ENCODE measurements around the gene COL4A6. TPM values are rescaled to one million over a fixed set of nuclear protein-coding genes. Genes with fewer than 3 reads are reported as not detected.
"Not testable (repeated sequence)": the region's sequence is repeated elsewhere in the genome, so short reads cannot be mapped to it uniquely, and the experiment has no call there.

The COL4A6 gene
- total RNA-seq, 1 donor from 2014 or later, result 10.3 TPM

DNA sequence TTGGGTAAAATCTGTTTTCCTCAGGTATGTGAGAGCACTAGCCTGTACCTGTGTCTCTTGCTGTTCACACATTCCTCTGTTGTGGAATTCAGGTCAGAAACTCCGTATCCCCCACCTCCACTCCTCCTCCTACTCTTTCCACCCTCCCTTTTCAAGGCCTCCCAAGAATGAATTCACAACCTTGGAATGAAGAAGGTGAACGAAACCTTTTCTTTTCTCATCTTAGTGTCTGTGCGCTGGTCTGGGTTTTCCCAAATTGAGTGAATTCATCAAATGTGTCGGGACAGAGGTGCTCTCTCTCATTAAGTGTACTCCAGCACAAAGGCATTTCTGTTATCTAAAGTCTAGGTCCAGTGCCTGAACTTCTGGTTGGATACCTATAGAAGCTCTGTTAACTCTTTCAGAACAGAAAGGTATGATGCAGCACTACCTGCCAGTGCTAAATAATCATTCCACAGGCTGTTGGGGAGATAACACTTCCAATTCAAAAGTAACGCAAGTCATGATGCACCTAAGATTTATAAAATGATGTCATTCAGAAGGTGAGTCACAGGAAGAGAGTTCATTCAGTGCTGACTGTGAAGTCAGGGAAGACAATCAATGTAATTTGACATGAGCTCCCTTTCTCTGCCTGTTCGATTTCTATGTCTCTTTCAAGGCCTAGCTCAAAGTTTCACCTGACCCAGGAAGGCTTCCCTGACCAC is 41.9 kb downstream of the COL4A6 start:
- no peaks in the 10 kb centered on the region for H3K4me1 ChIP-seq
- no peaks in the 10 kb centered on the region for H3K9me3 ChIP-seq
- H3K27ac ChIP-seq, result no peak overlapping the region
- no peaks in the 10 kb centered on the region for H3K36me3 ChIP-seq
- TF ChIP-seq, protein P1, sequence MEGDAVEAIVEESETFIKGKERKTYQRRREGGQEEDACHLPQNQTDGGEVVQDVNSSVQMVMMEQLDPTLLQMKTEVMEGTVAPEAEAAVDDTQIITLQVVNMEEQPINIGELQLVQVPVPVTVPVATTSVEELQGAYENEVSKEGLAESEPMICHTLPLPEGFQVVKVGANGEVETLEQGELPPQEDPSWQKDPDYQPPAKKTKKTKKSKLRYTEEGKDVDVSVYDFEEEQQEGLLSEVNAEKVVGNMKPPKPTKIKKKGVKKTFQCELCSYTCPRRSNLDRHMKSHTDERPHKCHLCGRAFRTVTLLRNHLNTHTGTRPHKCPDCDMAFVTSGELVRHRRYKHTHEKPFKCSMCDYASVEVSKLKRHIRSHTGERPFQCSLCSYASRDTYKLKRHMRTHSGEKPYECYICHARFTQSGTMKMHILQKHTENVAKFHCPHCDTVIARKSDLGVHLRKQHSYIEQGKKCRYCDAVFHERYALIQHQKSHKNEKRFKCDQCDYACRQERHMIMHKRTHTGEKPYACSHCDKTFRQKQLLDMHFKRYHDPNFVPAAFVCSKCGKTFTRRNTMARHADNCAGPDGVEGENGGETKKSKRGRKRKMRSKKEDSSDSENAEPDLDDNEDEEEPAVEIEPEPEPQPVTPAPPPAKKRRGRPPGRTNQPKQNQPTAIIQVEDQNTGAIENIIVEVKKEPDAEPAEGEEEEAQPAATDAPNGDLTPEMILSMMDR (IDR thresholded peaks at IDR 0.05), result no peak
- TF ChIP-seq POLR2A (IDR thresholded peaks at IDR 0.05) (no peak), POLR2AphosphoS5 (IDR thresholded peaks at IDR 0.05; ENCODE audit: insufficient read depth in 1 of 2, low read depth in 1 of 2) (no peak)
- H3K4me3 ChIP-seq, result no peak overlapping the region
- intact Hi-C loops (cut with DNase I), result no loop called here
- DNase-seq (ENCODE audit: extremely low spot score in 2 of 2), result no peak
- H3K27me3 ChIP-seq, result no peaks in the 10 kb centered on the region

DNA sequence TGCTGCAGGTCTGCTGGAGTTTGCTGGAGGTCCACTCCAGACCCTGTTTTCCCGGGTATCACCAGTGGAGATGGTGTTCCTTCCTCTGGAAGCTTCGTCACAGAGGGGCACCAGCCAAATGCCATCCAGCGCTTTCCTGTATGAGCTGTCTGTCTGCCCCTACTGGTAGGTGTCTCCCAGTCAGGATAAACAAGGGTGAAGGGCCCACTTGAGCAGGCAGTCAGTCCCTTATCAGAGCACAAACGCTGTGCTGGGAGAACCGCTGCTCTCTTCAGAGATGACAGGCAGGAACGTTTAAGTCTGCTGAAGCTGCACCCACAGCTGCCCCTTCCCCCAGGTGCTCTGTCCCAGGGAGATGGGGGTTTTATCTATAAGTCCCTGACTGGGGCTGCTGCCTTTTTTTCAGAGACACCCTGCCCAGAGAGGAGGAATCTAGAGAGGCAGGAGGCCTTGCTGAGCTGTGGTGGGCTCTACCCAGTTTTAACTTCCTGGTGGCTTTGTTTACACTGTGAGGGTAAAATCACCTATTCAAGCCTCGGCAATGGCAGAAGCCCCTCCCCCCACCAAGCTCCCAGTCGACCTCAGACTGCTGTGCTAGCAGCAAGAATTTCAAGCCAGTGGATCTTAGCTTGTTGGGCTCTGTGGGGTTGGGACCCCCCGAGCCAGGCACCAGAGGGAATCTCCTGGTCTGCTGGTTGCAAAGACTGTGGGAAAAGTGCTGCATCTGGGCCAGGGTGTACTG is 47.1 kb downstream of the COL4A6 start:
- H3K36me3 ChIP-seq; DNase-seq (ENCODE audit: extremely low spot score in 2 of 2); H3K9me3 ChIP-seq; H3K27me3 ChIP-seq; H3K4me1 ChIP-seq; H3K4me3 ChIP-seq; intact Hi-C loops (cut with DNase I); H3K27ac ChIP-seq: not testable (repeated sequence)

DNA sequence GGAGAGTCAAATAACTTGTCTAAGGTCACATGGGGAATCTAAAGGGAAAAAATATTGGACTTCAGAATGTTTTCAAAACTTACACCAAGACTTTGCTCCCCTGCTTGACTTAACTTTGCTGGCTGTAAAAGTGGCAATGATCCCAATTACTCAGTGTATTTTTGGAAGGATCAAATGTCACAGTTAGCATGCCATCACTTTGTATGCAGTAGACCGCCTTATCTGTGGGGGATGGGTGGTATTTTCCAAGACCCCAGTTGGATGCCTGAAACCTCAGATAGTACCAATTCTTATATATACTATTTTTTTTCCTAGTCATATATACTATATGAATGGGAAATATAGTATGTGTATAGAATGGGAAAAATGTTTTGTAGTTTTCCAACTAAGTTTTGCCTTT is 53.4 kb downstream of the COL4A6 start:
- no peak for DNase-seq (ENCODE audit: extremely low spot score in 2 of 2)
- Histone ChIP-seq H3K27me3 (no peaks in the 10 kb centered on the region), H3K4me3 (no peak overlapping the region), H3K36me3 (no peaks in the 10 kb centered on the region), H3K27ac (no peak overlapping the region), H3K9me3 (no peaks in the 10 kb centered on the region), H3K4me1 (no peaks in the 10 kb centered on the region)
- TF ChIP-seq POLR2AphosphoS5 (IDR thresholded peaks at IDR 0.05; ENCODE audit: insufficient read depth in 1 of 2, low read depth in 1 of 2) (no peak), POLR2A (IDR thresholded peaks at IDR 0.05) (no peak)
- TF ChIP-seq, protein P1 (IDR thresholded peaks at IDR 0.05), result no peak
- intact Hi-C loops (cut with DNase I), result no loop called here

DNA sequence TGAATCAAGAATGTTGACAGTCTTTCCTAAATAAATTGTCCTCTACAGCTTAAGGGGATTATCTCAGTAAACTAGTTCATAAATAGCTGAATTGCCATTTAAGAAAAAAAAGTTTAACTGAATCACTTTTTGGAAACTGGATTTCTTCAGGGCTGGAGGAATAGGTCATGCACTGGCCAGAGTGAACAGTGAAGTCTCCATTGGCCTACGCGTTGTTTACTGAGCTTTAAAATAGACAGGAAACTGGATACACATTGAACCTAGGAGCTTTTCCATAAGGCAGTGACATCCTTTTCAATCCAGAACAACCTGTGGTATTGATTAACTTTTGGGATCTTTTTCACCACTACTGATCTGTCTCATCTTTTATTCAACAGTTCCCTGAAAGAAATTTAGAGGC is 58.0 kb downstream of the COL4A6 start:
- no peaks in the 10 kb centered on the region for H3K27me3 ChIP-seq
- H3K4me1 ChIP-seq, result no peaks in the 10 kb centered on the region
- TF ChIP-seq POLR2AphosphoS5 (IDR thresholded peaks at IDR 0.05; ENCODE audit: insufficient read depth in 1 of 2, low read depth in 1 of 2), result no peak
- TF ChIP-seq, protein P1 (IDR thresholded peaks at IDR 0.05), result no peak
- TF ChIP-seq POLR2A (IDR thresholded peaks at IDR 0.05), result no peak
- no peak overlapping the region for H3K4me3 ChIP-seq
- no peak overlapping the region for H3K27ac ChIP-seq
- H3K9me3 ChIP-seq, result no peaks in the 10 kb centered on the region
- intact Hi-C loops (cut with DNase I), result no loop called here
- no peaks in the 10 kb centered on the region for H3K36me3 ChIP-seq
- no peak for DNase-seq (ENCODE audit: extremely low spot score in 2 of 2)

DNA sequence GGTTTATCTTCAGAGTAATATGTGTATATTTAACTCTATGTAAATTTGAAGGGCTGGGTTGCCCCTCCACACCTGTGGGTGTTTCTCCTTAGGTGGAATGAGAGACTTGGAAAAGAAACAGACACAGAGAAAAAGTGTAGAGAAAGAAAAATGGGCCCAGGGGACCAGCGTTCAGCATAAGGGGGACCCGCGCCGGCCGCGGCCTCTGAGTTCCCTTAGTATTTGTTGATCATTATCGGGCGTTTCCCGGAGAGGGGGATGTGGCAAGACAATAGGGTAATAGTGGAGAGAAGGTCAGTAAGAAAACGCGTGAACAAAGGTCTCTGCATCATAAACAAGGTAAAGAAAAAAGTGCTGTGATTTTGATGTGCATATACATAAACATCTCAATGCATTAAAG is 61.4 kb downstream of the COL4A6 start:
- H3K27me3 ChIP-seq; H3K36me3 ChIP-seq; H3K4me1 ChIP-seq; intact Hi-C loops (cut with DNase I); DNase-seq (ENCODE audit: extremely low spot score in 2 of 2); H3K4me3 ChIP-seq; H3K27ac ChIP-seq; H3K9me3 ChIP-seq: not testable (repeated sequence)

DNA sequence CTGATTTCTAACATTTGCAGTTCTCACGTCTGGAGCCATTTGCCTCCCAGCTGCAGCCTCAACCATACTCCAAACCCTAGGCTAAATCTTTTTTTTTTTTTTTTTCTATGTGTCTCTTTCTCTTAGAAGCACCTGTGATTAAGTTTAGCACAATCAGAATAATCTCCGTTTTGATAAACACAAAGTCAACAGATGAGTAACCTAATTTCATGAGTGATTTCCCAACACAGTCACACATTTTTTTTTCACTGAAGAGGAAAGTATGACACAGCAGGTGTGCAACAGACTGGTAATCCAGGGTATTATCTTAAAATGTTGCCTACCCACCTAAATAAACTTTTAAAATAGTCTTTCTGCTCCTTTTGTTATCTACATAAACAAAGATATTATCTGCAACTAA is 62.6 kb downstream of the COL4A6 start:
- H3K27me3 ChIP-seq; intact Hi-C loops (cut with DNase I); H3K9me3 ChIP-seq; H3K36me3 ChIP-seq; H3K27ac ChIP-seq; H3K4me3 ChIP-seq; H3K4me1 ChIP-seq; DNase-seq (ENCODE audit: extremely low spot score in 2 of 2): not testable (repeated sequence)

All from vagina (tissue), 2 donors.